ENCODE data around the gene ARFGAP1.

The ARFGAP1 gene

DNA sequence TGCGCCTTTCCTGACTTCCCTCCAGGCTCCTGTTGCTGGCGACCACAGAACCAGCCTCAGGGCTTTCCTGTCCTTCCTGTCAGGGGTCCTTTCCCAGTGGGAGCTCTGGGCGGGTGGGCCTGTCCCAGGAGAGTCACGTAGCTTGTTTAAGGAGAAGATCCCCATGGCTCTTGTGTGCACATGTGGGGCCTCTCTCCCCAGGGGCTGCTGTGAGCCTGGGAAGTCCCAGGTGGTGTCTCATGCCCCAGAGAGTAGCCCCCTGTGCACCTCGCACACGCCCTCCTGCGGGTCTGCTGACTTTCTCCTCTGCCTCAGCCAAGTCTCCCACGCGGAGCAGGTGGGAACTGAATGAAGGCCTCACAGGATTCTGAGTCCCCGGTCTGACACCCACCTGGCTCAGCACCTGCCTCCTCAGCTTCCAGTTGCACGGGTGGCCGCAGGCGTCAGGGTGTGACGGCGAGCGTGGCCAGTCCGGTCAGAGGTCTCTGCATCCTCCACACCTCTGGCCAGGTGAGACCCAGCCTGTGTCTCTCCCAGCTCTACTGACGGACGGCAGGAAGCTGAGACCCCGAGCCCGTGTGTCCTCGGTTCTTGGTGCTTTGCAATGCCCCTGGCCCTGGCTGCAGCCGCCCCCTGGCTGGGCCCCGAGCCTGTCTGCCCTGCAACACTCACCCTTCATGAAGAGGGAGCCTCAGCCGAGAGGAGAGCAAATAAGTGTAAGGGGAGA, 12.7 kb upstream of the ARFGAP1 start:
- no peak for DNase-seq (ENCODE audit: low read depth in 3 of 3, low spot score in 1 of 3)

DNA sequence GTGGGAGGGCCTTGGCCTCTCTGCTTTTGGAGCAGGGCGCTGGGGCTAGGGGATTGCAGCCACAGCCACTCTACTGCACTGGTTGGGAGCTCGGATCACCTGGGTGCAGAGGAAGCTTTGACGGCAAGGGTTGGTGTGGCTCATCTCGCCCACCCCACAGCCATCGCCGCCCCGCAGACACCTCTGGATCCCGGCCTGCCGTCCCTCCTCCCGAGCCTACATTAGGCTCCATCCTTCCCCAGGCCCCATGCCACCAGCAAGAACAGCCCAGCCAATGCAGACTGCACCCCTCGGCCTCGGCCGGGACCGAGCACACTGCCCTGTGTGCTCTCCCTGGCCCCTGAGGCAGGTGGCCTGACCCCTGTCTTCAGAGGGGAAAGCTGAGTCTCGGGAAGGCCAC, 12.1 kb upstream of the ARFGAP1 start:
- no peak for DNase-seq (ENCODE audit: low read depth in 3 of 3, low spot score in 1 of 3)

DNA sequence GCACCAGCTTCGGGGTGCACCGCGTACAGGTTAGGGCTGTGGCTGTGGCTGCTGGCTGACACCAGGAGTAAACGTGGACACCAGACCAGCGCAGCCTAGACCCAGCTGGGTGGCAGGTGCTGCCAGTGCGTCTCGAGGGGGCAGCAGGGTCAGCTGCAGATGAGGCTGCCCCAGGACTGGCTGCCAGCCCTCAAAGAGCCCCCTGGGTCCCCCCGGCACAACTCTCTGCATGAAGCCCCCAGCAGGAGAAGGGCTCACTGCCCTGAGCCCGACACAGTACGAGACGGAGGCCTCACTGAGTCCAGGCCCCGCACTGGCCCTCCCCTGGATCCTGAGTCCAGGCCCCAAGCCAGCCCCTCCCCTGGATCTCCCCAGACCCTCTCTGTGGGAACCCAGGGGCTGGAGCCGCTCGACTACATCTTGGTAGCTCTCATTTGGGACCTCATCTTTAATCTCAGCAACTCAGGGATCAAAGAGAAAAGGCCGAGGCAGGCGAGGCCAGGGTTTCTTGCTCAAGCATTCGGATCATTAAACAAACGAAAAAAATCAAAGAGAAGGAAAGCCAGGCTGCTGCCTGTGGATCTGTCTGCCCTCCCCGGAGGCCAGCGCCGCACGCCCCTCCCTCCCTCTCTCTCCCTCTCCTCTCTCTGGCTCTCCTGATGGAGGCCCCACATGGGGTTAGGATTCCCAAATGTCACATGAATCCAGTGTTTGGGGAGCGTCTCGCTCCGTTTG, 11.4 kb upstream of the ARFGAP1 start:
- no peak for DNase-seq (ENCODE audit: low read depth in 3 of 3, low spot score in 1 of 3)

DNA sequence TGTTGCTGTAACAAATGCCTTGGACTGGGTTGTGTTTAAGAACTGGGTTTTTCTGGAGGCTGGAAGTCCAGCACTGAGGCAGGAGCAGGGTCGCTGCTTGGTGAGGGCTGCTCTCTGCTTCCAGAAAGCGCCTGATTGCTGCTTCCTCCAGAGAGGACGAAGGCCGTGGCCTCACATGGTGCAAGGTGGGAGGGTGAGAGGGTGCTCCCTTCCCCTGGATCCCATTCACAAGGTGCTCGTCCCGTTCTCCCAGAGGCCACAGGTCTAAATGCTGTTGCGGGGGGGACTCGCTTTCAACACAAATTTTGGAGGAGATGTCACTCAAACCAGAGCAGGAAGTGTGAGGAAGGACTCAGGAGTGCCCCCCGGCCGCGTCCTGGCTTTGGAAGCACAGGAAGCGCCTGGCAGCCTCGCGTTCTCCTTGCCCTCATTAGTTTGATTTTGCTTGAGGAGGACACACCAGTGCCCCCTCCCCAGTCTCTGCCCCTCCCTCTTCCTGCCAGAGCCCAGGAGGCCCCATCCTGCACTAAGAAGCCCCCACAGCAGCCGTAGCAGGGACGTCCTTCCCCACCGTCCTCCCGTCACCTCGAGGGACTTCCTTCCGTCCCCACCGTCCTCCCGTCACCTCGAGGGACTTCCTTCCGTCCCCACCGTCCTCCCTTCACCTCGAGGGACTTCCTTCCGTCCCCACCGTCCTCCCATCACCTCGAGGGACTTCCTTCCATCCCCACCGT, 10.7 kb upstream of the ARFGAP1 start:
- DNase-seq (ENCODE audit: low read depth in 3 of 3, low spot score in 1 of 3), result no peak

DNA sequence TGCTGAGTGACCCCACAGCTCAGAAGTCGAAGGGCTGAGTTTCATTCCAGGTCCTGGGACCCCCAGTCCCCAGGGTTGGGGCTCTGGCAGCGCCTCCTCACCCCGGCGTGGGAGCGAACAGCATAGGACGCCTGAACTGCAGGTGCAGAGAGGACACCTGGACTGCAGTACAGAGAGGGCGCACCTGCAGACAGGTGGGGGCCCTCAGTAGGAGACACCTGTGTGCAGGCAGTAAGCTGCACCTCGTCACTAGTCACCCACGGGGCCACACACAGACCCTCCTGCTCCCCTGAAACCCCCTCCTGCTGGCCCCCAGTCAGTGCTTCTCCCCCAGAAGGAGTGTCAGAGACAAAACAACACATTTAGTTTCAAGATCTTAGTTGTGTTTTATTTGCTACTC, 9.8 kb upstream of the ARFGAP1 start:
- DNase-seq (ENCODE audit: low read depth in 3 of 3, low spot score in 1 of 3), result no peak

DNA sequence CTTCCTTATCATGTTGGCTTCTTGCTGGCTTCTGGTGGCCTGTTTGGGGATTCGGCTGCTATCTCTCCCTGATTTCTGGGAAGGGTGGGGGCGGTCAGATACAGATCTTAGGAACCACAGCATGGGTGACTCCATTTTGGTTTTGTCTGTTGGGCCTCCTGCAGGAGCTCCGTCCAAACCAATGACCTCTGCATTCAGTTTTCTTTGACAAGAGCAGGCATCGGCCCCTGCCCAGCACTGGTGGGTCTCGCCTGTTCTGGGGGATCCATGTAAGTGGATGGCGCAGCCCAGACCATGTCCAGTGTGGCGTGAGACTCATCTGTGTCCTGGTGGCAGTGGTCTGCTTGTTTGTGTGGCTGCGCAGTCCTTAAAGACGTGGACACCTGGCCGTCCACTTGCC, 8.6 kb upstream of the ARFGAP1 start:
- no peak for DNase-seq (ENCODE audit: low read depth in 3 of 3, low spot score in 1 of 3)

DNA sequence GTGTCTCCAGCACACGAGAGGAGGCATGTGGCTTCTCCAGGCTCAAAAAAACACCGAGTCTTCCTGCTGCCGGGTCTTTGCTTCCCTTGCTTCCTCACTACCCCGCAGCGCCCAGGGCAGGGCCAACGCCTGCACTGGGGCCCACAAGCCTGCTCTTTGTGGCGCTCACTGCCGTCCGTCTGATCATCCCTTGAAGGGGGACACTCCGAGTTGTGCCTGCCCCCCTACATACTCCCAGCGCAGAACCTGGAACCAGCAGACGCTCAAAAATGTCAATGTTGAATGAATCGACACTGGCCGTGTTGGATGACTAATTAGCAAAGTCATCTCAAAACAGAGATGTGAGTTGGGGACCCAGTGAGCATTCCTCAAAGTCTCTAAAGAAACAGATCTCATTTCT, 8.1 kb upstream of the ARFGAP1 start:
- DNase-seq (ENCODE audit: low read depth in 3 of 3, low spot score in 1 of 3), result no peak

DNA sequence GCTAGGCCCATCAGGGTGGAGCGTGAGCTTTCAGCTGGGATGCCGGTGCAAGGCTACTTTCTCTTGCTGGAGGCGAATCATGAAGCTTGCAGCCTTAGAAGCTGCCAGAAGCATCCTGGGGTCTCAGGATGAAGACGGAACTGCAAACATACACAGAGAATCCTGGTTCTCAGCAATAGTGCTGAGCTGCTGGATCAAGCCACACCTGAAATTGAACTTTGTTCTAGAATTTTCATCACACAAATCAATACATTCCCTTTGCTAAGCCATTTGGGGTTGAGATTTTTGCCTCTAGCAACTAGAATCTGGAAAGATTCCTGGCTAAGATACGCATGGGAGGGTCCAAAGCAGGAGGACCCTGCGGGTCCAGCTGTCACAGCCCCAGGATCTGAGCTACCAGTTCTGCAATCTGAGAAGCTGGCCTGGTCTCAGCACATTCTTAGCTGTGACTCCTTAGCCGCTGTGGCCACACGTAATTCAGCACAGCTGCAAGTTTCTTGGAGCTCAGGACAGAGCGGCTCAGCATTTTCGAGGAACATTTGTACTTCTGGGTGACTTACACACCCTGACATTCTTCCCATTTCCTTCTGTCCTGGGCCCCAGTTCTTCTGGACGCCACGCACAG, 6.6 kb upstream of the ARFGAP1 start:
- no peak for DNase-seq (ENCODE audit: low read depth in 3 of 3, low spot score in 1 of 3)

DNA sequence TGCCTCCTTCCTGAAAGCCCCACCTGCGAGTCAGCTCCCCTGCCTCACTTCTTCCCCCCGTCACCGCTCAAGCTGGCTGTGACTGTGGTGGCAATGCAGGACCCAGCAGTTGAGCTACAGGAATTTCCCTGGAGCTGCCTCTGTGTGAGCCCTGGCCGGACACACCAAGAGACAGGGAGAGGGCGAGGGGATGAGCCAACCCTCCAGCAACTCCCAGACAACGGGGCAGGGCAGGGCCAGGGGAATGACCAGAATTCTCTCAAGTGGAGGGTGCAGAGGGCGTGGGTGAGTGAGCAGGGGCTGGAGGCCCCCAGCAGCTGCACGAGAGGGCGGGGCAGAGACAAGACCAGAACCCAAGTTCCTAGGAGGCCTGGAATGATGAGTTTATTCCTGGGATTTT, 4.9 kb upstream of the ARFGAP1 start:
- no peak for DNase-seq (ENCODE audit: low read depth in 3 of 3, low spot score in 1 of 3)

DNA sequence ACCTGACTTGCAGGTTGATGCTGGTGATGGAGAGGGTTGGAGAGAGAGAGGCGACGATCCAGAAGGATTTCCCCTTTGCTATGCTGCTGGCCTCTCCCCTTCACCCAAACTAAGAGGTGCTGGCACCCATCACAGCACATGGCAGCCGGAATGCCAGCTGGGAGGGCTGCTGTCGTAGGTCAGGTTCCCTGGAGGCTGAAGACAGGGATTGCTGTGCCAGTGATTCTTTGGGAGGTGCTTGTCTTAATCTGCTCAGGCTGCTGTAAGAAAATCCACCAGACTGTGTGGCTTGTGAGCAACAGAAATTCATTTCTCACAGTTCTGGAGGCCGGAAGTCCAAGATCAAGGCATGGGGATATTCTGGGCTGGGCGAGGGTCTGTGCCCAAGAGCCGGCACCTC, 4.4 kb upstream of the ARFGAP1 start:
- no peak for DNase-seq (ENCODE audit: low read depth in 3 of 3, low spot score in 1 of 3)

DNA sequence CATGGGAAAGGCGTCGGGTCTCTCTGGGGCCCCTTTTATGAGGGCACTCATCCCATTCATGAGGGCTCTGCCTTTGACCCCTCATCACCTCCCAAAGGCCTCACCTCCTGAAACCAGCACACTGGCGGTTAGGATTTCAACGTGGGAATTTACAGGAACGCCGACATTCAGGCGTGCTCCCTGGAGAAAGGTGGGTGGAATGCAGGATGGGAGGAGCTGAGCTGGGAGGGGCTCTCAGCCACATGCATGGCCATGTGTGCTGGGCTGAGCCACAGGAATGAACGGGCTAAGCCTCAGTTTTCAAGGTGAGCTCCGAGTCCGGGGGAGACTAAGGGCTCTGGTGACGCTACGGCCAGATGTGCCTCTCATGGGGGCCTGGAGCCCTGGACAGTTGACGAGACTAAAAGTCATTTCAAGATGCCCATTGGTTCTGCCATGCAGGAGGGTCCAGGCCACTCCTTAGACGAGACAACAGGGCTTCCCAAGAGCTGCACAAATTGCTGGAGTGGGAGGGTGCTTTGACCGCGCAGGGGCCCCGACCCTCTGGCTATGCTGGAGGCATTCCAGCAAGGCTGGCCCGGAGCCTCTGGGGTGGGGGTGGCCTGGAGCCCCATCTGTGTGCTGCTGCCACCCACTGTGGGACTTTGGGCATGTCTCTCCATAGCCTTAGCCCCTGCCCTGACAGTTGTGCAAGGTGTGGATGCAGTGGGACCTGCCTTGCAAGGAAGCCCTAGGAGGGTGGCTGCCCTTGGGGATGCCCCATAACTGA, 3.8 kb upstream of the ARFGAP1 start:
- DNase-seq (ENCODE audit: low read depth in 3 of 3, low spot score in 1 of 3), result no peak

DNA sequence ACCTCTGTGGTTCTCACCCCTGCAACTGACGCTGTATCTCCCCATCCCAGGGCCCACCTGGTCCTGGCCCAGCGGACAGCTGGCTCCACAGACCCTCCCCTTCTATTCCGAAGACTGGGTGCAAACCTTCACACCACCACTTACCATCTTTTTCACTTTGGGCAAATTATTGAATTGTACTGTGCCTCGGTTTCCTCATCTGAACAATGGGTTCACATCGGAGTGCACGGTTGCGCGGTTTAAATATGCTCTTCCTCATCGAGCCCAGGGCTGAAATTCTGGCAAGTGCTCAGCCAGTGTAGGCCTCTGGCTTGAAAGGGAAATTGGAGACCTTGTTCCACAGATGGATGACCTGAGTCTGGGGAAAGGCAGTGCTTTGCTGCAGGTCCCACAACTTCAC, 2.9 kb upstream of the ARFGAP1 start:
- no peak for DNase-seq (ENCODE audit: low read depth in 3 of 3, low spot score in 1 of 3)

DNA sequence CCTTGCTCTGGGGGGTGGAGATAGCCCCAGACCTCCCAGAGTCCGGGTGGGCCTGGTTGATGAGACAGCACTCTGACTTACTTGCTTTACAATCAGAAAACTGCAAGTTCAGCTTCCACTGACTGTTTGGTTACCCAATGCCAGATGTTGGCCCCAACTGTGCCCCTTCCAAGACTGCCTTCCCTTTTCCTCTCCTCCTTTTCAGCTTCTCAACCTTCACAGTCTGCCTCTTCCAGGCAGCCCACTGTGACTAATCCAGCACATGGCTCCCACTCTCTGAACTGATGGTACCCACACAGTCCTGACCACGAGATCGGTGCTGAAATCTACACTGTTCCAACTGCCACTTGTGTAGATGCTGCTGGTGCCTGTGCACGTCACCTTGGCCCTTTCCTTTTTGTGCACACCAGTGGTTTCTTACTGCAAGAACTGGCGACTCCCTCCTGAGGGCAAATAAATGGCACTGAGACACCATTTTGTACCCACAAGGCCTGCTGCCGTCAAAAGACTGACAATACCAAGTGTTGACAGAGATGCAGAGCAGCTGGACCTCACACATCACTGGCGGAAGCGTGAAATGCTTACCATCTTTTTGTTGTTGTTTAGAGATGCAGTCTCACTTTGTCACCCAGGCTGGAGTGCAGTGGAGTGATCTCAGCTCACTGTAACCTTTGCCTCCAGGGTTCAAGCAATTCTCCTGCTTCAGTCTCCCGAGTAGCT, 1.8 kb upstream of the ARFGAP1 start:
- DNase-seq (ENCODE audit: low read depth in 3 of 3, low spot score in 1 of 3), result no peak

DNA sequence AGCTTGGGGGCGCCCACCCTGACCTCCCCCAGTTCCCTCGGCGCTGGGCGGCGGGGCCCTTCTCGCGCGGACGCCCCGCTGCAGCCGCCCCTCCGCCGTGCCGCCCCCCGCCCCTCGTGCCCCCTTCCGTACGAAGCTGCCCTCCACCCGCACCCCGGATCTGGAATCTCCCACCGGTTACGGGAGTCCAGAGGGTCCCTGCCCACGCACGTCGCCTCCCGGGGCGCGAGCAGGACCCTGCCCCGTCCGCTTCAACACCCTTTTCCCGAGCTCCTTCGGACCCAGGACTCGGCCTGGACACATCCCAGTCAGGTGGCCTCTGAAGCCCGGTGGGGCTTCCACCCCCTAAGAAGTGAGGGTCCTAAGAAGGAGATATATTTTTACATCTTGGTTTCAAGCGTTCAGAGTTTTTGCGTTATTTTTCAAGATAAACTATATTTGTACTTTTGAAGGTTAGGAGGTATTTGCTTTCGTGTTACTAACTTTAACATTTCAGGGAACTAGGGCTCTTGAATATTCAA, 506 bp downstream of the ARFGAP1 start:
- DNase-seq (ENCODE audit: low read depth in 3 of 3, low spot score in 1 of 3), result no peak

DNA sequence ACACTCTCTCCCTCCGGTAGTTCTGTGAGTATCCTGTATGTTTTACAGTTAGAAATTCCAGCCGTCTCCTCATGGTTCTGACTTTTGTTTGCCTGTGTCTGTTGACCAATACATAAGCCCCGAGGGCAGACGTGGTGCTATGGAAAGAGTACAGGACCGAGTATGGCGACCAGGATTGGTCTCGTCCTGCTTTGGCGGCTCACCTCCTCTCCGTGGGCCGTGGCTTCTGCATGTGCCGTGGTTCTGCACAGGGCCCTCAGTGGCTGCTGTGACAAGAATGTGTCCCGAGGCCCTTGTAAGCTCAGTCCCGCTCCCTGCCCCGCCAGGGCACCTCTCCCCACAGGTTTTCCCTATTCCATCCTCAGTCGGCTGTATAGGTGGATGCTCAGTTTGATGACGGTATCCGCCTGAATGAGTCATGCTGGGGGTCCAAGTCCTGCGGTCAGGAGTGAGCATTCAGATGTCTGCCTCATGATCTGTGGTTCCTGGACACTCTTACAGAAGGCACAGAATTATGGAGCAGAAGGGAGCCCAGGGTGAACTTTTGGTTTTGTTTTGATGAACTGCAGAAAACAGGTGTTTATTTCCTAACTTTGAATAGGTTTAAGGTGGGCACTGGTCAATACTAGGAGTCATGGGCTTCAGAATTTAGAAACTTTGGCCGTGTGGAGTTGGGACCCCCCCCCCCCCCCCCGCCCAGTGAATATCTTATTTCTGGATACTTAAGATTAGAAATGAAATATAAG, 1.2 kb downstream of the ARFGAP1 start:
- no peak for DNase-seq (ENCODE audit: low read depth in 3 of 3, low spot score in 1 of 3)

DNA sequence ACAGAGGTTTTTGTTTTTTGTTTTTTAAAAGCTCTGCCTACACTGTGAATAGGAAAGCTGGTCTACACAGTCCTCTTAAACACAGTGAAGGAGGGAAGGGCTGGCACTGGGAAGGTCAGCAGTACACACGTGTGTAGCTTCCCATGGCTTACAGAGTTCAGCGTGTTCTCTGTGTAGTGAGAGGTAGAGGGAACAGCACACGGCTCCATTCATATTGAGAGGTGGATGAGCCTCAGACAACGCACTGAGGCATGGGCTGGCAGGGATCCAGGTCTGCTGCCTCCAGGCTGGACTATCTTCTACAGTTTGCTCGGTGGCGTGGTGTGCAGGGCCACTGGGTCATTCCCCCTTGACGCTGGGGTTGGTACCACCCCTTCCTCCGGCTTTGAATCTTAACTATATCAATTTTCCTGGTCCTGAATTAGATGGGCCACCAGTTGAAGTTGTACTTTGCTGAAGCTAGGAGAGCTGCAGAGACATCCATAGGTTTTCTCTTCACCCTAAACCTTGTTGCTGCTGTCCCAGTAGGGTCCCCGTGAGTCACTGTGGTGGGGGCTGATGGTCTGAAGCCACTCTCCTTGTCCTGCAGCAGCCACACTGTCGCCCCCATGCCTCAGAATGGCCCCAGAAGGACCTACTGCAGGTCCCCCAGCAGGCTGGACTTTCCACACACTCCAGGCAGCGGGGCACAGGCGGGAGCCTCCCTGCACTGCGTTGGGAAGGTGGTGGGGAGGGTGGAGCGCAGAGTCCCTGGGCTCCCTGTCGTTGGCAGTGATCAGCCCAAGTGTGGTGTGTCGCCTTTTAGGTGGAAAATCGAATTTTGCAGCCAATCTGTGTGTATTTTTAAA, 2.0 kb downstream of the ARFGAP1 start:
- DNase-seq (ENCODE audit: low read depth in 3 of 3, low spot score in 1 of 3), result no peak

DNA sequence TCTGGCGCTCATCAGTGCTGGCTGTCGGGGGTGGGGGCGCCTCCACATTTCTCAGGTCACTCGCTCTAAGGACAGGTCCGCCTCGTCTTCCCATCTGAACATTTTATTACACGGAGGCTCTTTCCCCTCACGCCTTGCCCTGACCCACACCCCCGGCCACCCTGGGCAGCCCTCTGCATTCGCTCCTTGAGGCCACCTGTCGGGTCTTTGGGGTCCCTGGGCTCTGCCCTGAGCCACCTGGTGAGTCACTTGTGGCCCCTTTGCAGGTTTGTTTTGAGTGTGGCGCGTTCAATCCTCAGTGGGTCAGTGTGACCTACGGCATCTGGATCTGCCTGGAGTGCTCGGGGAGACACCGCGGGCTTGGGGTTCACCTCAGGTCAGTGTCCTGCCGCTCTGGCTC, 3.2 kb downstream of the ARFGAP1 start:
- DNase-seq (ENCODE audit: low read depth in 3 of 3, low spot score in 1 of 3), result no peak

DNA sequence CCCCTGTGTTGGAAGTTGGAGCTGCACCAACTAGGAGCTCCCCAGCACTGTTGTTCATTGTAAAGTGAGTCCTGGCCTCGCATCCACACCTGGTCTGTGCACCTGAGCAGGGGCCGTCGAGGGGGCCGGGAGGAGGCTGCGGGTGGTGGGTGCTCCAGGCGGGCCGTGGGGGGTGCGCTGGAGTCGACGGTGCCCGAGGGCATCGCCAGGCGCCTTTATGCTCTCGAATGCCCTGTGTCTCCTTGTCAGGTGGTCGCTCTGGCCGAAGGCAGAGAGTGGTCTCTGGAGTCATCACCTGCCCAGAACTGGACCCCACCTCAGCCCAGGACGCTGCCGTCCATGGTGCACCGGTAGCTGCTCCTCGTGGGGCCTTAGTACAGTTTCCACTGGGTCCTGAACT, 4.3 kb downstream of the ARFGAP1 start:
- no peak for DNase-seq (ENCODE audit: low read depth in 3 of 3, low spot score in 1 of 3)

All from stimulated activated CD4-positive, alpha-beta T cell treated with anti-CD3 and anti-CD28 coated beads, TNF-alpha, amount 100 ng/mL, for 1 hour (primary cell).